K562 (cell line): ENCODE results near the gene CLTC. TPM values are rescaled to one million over a fixed set of nuclear protein-coding genes. Genes with fewer than 3 reads are reported as not detected.

ENCODE experiments used
- ATF7 ChIP-seq: fragments of 450-650 bp; IDR thresholded peaks from 2 replicates; pipeline ENCODE4 v1.7.1; 2014; ENCODE audit warnings: mild to moderate bottlenecking, moderate library complexity
- CEBPG ChIP-seq, 3 experiments: fragments of 200-800 bp in 1 of 3; sonication (Bioruptor generic) in 1 of 3; sonication (generic) in 1 of 3; formaldehyde crosslinking in 1 of 3; IDR thresholded peaks in 2 of 3; conservative IDR thresholded peaks in 1 of 3; 2 replicates each; pipeline versions ENCODE4 v1.6.1 to v1.8.0; 2016 to 2022; ENCODE audit warnings: missing compliant biosample characterization in 2 of 3, missing genetic modification characterization in 2 of 3, mild to moderate bottlenecking in 1 of 3, missing genetic modification reagents in 1 of 3
- CREM ChIP-seq: IDR thresholded peaks from 2 replicates; pipeline ENCODE4 v1.6.1; 2014; ENCODE audit warnings: antibody characterized with exemption, low read depth
- E2F4 ChIP-seq: sonication (generic); formaldehyde crosslinking; IDR thresholded peaks from 2 replicates; pipeline ENCODE4 v1.8.0; 2022; ENCODE audit warnings: mild to moderate bottlenecking, low read depth, missing genetic modification reagents
- ERF ChIP-seq: fragments of 450-650 bp; formaldehyde crosslinking; IDR thresholded peaks from 2 replicates; pipeline ENCODE4 v1.4.0; 2020; ENCODE audit warnings: mild to moderate bottlenecking, mixed read lengths
- HEY1 ChIP-seq: fragments of 250-450 bp; sonication (Bioruptor Pico); IDR thresholded peaks from 2 replicates; pipeline ENCODE4 v1.5.0; 2020; ENCODE audit warnings: mild to moderate bottlenecking, moderate library complexity, borderline replicate concordance
- JUND ChIP-seq, 2 experiments: IDR thresholded peaks; 2 replicates in 1 of 2; 3 replicates in 1 of 2; pipeline ENCODE4 v1.6.1; 2011; ENCODE audit warnings: borderline replicate concordance in 2 of 2, low read depth in 2 of 2, low read length in 2 of 2, improper control_type of control experiment in 1 of 2, missing biosample characterization in 1 of 2, missing genetic modification characterization in 1 of 2, missing genetic modification reagents in 1 of 2
- MECOM ChIP-seq: fragments of 250-450 bp; sonication (Bioruptor Pico); IDR thresholded peaks from 2 replicates; pipeline ENCODE4 v1.8.0; 2022; ENCODE audit warnings: inconsistent platforms
- NFE2L1 ChIP-seq: fragments of 450-650 bp; IDR thresholded peaks from 2 replicates; pipeline ENCODE4 v1.6.1; 2016; ENCODE audit warnings: missing genetic modification characterization, low read depth, mild to moderate bottlenecking, missing compliant biosample characterization, moderate library complexity, borderline replicate concordance
- NFYB ChIP-seq: IDR thresholded peaks from 2 replicates; pipeline ENCODE4 v1.6.1; 2011; ENCODE audit warnings: mild to moderate bottlenecking, moderate library complexity; ENCODE audit not compliant: insufficient read length; ENCODE audit errors: extremely low read depth
- SNIP1 ChIP-seq: fragments of 450-650 bp; IDR thresholded peaks from 2 replicates; pipeline ENCODE4 v1.7.1; 2017; ENCODE audit warnings: low read depth, mild to moderate bottlenecking
- TAF7 ChIP-seq: fragments of 450-650 bp; IDR thresholded peaks from 2 replicates; pipeline ENCODE4 v1.6.1; 2016; ENCODE audit warnings: missing genetic modification characterization, missing compliant biosample characterization
- TSC22D4 ChIP-seq: fragments of 450-650 bp; IDR thresholded peaks from 2 replicates; pipeline ENCODE4 v1.6.1; 2016; ENCODE audit warnings: missing genetic modification characterization, missing biosample characterization, control low read depth
- ZBTB17 ChIP-seq: fragments of 450-650 bp; formaldehyde crosslinking; IDR thresholded peaks from 2 replicates; pipeline ENCODE4 v1.4.0; 2020; ENCODE audit warnings: mild to moderate bottlenecking
- ZBTB26 ChIP-seq: fragments of 450-650 bp; formaldehyde crosslinking; IDR thresholded peaks from 2 replicates; pipeline ENCODE4 v1.4.0; 2022; ENCODE audit warnings: missing genetic modification characterization
- ZNF121 ChIP-seq: sonication (generic); formaldehyde crosslinking; conservative IDR thresholded peaks from 2 replicates; pipeline ENCODE4 v1.8.0; 2022; ENCODE audit warnings: missing genetic modification reagents
- ZNF23 ChIP-seq: fragments of 250-450 bp; sonication (Bioruptor Pico); IDR thresholded peaks from 2 replicates; pipeline ENCODE4 v1.4.0; 2020; ENCODE audit warnings: mild to moderate bottlenecking
- ZNF263 ChIP-seq: sonication (generic); formaldehyde crosslinking; IDR thresholded peaks from 2 replicates; pipeline ENCODE4 v1.8.0; 2022; ENCODE audit warnings: mild to moderate bottlenecking, missing genetic modification reagents, borderline replicate concordance
- ZNF518B ChIP-seq: fragments of 250-450 bp; sonication (Bioruptor Pico); IDR thresholded peaks from 2 replicates; pipeline ENCODE4 v1.5.0; 2021; ENCODE audit warnings: mild to moderate bottlenecking, moderate library complexity
- ZNF551 ChIP-seq: fragments of 250-450 bp; sonication (Bioruptor Pico); IDR thresholded peaks from 2 replicates; pipeline ENCODE4 v1.5.0; 2021; ENCODE audit warnings: mild to moderate bottlenecking, moderate library complexity
- ZNF584 ChIP-seq: fragments of 200-800 bp; sonication (Bioruptor generic); IDR thresholded peaks from 2 replicates; pipeline ENCODE4 v1.6.1; 2016; ENCODE audit warnings: low read depth, mild to moderate bottlenecking, missing genetic modification characterization, missing compliant biosample characterization
- ZNF668 ChIP-seq: fragments of 250-450 bp; sonication (Bioruptor Pico); IDR thresholded peaks from 2 replicates; pipeline ENCODE4 v1.8.0; 2022; ENCODE audit warnings: mild to moderate bottlenecking, inconsistent platforms
- polyA plus RNA-seq, 8 experiments: library from polyadenylated mRNA; depleted of rRNA in 4 of 8; stranded (reverse) in 5 of 8; unstranded in 3 of 8; fragments of >200 nt; fragmentation: Nextera tagmentation in 2 of 8; fragmentation: Illumina TruSeq in 1 of 8; extraction: Ambion mirVana in 2 of 8; extraction: Trizol in 1 of 8; gene quantifications; 2 replicates each; pipeline versions ENCODE4 v1.2.1 to v1.2.3, GENCODE V29; 2011 to 2014; ENCODE audit warnings: inconsistent platforms in 1 of 8, missing spikeins in 1 of 8
- total RNA-seq, 7 experiments: library from RNA; depleted of rRNA in 6 of 7; stranded (reverse); fragments of >200 nt in 6 of 7; fragmentation: Illumina TruSeq in 2 of 7; extraction: Trizol in 2 of 7; gene quantifications; 2 replicates each; pipeline versions ENCODE4 v1.2.1 to v1.2.3, GENCODE V29; 2011 to 2021; ENCODE audit warnings: low replicate concordance in 1 of 7

CLTC gene
- total and polyA plus RNA-seq, 9 of the 15 experiments (the other 6 are each of a cell fraction or from before 2014, with no cell fraction given), result 115 to 267 (median 174) TPM

GRCh38 chr17:59619298-59620063, at the start of gene CLTC (continued):
- TF ChIP-seq CEBPG (CRISPR knock-in tag; IDR thresholded peaks at IDR 0.05), result no peak
- TF ChIP-seq CEBPG (tag; conservative IDR thresholded peaks at IDR 0.05 in 1 of 2, IDR thresholded peaks at IDR 0.05 in 1 of 2), result peak in 1 of 2 experiments; percentile 43; a peak in 1 of 4 replicates
- no peak for TF ChIP-seq ZNF121 (CRISPR knock-in tag)
- TF ChIP-seq TSC22D4 (tag), result no peak
- peak; percentile 64 for TF ChIP-seq JUND (IDR thresholded peaks at IDR 0.05; ENCODE audit: borderline replicate concordance, low read depth, low read length)
- peak; percentile 45; the same call in 2 of the 3 replicates for TF ChIP-seq JUND (tag; IDR thresholded peaks at IDR 0.05; ENCODE audit: borderline replicate concordance, low read depth, low read length)
- no peak for TF ChIP-seq ZNF668 (CRISPR knock-in tag)
- peak; percentile 96 for TF ChIP-seq ATF7
- TF ChIP-seq ZBTB17 (CRISPR knock-in tag), result no peak
- TF ChIP-seq ZNF23, result no peak
- no peak; the same call in 1 of the 2 replicates for TF ChIP-seq E2F4 (CRISPR knock-in tag)
- TF ChIP-seq ZBTB26 (CRISPR knock-in tag), result no peak
- TF ChIP-seq NFE2L1, result peak; percentile 49
- TF ChIP-seq HEY1 (CRISPR knock-in tag), result no peak
- no peak for TF ChIP-seq ZNF584 (CRISPR knock-in tag)
- TF ChIP-seq NFYB, result no peak
- TF ChIP-seq MECOM (CRISPR knock-in tag), result peak; percentile 89; the same call in 1 of the 2 replicates
- TF ChIP-seq TAF7 (tag), result peak; percentile 78
- TF ChIP-seq SNIP1, result no peak
- peak; percentile 91 for TF ChIP-seq CREM
- TF ChIP-seq ZNF518B, result no peak
- TF ChIP-seq ZNF263 (CRISPR knock-in tag), result peak; percentile 83
- no peak for TF ChIP-seq ZNF551 (CRISPR knock-in tag)
- no peak for TF ChIP-seq ERF (CRISPR knock-in tag)
